ENCODE results near the gene SELENOW.

- no peak for TF ChIP-seq POLR2A (IDR thresholded peaks at IDR 0.05; ENCODE audit: low read depth, low read length)
- TF ChIP-seq, protein P1, sequence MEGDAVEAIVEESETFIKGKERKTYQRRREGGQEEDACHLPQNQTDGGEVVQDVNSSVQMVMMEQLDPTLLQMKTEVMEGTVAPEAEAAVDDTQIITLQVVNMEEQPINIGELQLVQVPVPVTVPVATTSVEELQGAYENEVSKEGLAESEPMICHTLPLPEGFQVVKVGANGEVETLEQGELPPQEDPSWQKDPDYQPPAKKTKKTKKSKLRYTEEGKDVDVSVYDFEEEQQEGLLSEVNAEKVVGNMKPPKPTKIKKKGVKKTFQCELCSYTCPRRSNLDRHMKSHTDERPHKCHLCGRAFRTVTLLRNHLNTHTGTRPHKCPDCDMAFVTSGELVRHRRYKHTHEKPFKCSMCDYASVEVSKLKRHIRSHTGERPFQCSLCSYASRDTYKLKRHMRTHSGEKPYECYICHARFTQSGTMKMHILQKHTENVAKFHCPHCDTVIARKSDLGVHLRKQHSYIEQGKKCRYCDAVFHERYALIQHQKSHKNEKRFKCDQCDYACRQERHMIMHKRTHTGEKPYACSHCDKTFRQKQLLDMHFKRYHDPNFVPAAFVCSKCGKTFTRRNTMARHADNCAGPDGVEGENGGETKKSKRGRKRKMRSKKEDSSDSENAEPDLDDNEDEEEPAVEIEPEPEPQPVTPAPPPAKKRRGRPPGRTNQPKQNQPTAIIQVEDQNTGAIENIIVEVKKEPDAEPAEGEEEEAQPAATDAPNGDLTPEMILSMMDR (conservative IDR thresholded peaks at IDR 0.05; ENCODE audit: low read depth, low read length), result no peak
- no peak for TF ChIP-seq SMC3 (IDR thresholded peaks at IDR 0.05; ENCODE audit: low read depth, low read length)
- no peak for TF ChIP-seq FOS (IDR thresholded peaks at IDR 0.05; ENCODE audit: low read depth, low read length)
- TF ChIP-seq USF2 (IDR thresholded peaks at IDR 0.05; ENCODE audit: low read depth, low read length), result no peak
- TF ChIP-seq RAD21 (IDR thresholded peaks at IDR 0.05; ENCODE audit: low read length), result no peak
These were observed 43.0 kb downstream of the SELENOW start, which contains the start of gene CRX for GRCh38 chr19:47821460-47822020.

Measured in IMR-90 (cell line).